GM20431 (cell line): ENCODE measurements around the gene GATB.

ENCODE experiments used
- in situ Hi-C: fragments of 300-500 bp; cut with MseI, MboI; formaldehyde crosslinking; loops from one replicate; pipeline ENCODE4 v1.15.0; 2020; ENCODE audit warnings: low sequenced_read_pairs; ENCODE audit not compliant: unreplicated experiment

Gene GATB

DNA sequence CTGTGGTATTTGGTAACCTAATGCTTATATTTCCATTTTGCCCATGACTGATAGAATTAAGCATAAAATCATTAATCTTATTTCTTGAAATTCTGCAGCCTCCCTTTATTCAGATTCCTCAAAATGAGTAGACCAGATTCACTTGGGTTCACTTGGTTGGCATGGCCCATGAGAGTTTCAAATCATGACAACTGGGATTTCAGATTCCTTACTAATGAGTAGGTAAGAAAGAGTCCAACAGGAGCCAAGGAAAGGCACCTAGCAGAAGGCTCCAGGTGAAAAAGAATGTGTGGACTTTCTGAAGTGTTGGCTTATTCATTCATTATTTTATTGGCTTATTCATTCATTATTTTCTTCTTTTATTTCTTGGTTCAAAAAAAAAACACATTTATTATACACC lies 27.2 kb upstream of the GATB start:
- in situ Hi-C loops, result no loop called here

DNA sequence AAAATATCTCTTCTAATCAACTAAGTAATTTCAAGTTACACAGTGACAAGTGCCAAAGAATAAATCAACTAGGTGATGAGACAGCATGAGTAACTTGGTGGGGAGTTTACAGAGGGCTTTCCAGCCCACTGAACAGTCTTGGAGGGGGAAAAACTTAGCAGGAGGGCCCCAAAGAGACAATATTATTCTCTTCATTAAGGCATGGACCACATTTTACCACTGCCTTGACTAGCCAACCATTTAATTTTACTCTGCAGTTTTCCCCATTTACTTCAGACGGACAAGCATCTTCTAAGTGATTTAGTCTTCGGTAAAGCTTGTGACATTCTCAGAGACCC lies 25.3 kb upstream of the GATB start:
- in situ Hi-C loops, result no loop called here

DNA sequence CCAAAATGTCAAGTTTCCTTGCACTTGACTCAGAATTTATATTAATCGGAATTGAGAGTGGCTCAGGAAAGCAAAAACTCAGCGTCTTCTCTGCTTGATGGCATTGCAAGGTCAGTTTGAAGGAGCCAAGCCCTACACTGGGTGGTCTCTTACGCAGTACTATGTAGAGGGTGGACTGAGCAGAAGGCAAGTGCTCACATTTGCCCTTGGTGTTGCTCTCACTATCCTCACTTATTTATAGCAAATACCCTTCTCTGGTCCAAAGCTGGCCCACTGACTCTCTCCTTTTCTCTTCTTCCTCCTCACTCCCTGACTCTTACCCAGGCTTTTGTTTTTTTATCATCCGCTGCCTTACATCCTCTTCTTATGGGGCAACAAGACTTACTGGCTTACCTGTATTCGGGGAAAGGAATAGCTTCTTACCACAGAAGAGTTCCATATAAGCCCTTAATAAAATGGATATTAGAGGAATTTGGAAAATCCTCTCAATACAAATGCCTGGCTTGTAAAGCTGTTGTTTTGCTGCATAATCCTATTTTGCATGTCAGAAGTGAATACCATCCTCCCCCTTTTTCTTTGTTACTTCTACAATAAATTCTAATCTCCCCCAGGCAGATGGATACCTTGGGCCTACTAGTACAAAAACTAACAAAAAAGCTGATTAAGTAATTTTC lies 24.8 kb upstream of the GATB start:
- in situ Hi-C loops, result no loop called here

DNA sequence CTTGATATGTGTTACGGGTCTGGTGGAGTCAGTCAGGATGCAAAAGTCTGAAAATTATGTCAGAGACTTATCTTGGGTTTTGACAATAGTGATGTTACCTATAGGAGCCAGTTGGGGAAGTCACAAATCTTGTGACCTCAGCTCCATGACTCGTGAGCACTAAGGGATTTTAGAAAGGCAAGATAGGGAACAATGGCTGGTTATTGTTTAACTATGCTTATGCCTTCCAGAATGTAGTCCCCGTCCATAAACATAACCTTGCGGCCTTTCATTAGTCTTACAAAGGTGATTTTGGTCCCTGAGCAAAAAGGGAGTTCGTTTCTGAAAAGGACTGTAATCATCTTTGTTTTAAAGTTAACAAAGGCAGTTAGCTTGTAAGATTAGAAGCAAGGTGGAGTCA lies 23.9 kb upstream of the GATB start:
- in situ Hi-C loops, result no loop called here

DNA sequence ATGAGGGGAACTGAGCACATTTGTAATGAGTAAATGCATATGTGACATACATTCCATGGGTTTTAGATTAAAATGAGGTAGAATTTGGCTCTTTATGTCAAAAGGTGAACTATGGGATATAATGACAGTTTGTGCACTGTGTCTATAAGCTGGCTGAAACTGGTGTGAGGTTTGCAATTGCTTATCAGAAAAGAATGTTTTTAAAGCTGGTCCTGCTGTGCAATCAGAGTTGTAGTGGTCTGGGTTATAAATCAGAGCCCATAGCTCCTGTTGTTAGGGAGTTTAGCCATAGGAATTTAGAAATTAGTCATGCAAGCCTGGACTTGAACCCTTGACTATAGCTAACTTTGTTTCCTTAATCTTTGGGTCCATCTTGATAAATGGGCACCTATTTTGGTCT lies 23.1 kb upstream of the GATB start:
- in situ Hi-C loops, result no loop called here

DNA sequence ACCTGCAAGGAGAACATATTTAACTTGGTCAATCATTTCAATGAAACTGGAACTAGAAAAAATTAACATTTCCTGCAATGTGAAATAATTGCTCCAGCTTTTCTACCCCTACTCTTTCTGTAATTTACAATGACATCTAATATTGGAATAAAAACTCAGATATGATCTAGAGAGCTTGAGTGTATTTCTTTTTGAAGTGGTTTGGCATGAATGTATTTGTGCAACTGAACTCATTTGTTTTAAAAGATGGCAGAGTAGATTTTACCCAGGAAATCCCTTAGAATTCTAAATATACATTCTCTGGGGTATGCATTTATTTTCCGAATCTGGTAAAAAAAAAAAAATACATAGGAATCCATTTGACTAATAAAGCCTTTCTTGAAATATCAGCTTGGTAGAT lies 21.5 kb upstream of the GATB start:
- in situ Hi-C loops, result no loop called here

DNA sequence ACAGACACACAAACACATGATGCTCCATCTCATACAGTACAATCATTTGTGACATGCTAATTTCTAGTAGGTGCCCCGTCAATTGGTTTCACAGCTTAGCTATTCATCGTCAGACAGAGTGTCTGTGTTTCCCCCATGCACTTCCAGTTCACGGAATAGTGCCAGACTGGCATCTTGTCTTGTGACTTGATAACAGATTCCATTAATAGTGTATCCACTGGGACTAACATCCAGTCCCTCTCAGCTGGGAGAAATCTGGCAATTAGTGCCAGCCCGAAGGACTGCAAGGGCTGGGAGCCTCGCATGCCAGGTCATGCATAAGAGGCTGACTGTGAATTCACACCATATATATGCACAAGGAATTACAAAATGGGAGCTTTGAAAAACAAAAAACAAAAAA lies 20.2 kb upstream of the GATB start:
- in situ Hi-C loops, result no loop called here

DNA sequence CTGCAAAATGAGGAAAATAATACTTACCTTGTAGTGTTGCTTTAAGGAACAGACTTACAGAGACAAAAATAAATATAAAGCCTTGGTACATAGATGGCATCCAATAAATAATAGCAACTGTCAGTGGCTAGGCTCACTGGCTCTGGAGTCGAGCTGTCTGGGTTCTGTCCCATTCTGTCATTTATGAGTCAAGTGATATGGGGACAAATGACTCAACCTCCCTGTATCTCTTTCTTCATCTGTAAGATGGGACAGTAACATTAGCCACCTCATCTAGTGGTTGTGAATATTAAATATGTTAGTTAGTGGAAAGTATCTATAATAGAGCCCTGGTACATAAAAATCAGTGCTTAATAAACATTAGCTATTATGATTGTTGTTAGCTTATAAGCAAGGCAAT lies 16.7 kb upstream of the GATB start:
- in situ Hi-C loops, result no loop called here

DNA sequence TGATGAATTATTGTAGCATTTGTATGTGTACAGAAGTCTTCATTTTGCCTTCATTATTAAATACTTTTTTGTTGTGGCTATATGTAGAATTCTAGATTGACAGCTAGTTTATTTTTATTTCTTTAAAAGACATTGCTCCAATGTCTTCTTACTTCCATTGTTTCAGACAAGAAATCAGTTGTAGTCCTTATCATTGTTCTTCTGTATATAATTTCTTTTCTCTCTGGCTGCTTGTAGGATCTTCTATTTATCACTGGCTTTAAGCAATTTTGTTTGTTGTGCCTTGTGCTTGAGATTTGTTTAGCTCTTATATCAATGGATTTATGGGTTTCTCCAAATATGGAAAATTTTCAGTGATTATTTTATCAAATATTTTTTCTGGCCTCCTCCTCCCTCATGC lies 13.5 kb upstream of the GATB start:
- in situ Hi-C loops, result no loop called here

DNA sequence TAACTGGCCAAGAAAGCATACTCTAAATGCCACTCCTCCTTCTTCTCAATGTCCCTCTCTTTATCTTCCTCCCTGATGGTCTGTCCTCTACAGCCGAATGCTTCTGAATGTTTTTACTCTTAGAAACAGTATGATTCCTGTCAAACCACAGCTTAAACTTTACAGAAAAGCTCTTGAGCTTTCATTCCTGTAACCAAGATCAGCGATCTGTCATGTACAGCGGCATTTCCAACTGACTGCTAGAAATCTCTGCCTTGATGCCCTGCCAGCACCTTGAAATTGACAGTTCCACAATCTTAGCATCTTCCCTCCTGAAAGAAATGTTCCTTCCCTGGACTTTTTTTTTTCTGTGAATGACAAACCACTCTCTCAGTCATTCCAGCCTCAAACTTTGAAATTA lies 11.5 kb upstream of the GATB start:
- in situ Hi-C loops, result no loop called here

DNA sequence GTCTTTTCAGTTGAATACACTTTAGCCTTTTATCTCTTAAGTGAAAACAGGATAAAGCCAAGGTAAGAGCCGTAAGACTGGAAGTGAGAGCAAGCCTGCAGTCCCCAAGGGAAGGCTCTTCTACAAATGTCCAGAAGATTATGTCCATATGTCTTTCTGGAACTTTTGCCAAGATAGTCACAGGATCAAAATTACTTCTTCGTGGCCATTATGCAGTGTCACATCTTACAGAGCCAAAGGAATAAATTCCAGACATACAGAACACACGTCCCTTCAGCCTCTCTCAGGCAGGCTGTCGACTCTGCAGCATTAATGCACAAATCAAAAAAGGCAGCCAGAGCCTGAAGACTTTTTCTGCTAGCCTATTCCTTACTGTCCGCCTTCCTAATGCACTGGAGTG lies 10.9 kb upstream of the GATB start:
- in situ Hi-C loops, result no loop called here

DNA sequence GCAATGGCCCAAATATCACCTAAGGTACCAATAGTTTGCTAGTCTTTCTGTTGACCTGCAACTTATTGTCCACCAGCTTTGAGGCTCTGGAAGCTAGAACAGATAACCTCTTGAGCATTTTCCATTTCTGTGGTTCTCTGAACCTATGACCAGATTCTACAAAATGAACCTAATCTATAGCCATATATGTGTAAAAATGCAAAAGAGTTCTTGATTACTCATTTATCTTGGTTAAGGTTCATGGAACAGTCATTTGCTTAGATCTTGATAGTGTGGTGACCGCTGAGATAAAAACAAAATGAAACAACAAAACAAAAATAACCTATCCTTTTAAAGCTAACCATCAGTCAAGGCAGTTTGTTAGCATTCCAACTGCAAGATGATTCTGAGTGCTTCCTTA lies 9.3 kb upstream of the GATB start:
- in situ Hi-C loops, result no loop called here

DNA sequence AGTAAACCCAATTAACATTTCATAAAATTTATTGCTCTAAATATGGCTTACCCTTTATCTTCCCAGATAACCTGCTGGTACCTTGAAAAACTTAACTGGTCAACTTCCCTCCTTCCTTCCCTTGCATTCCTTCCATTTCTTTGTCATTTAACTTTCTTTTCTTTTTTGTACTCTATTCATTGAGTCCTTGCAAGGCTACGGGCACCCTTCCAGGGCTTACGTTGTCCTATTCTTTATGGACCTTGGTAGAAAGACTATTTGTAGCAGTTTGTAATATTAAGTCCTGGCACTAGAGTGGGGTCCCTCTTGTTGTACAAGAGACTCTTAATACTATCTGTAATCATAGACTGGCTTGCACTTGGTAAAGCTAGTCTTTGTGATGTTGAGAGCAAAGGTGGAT lies 8.0 kb upstream of the GATB start:
- in situ Hi-C loops, result no loop called here

DNA sequence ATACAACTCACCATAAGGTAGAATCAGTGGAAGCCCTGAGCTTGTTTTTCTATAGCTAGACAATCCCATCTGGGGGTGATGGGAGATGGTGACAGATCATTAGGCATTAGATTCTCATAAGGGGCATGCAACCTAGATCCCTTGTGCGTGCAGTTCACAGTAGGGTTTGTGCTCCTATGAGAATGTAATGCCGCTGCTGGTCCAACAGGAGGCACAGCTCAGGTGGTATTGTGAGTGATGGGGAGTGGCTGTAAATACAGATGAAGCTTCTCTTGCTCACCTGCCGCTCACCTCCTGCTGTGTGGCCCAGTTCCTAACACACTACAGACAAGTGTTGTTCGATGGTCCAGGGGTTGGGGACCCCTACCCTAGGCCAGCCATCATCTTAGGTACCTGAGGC lies 5.9 kb upstream of the GATB start:
- in situ Hi-C loops, result no loop called here

DNA sequence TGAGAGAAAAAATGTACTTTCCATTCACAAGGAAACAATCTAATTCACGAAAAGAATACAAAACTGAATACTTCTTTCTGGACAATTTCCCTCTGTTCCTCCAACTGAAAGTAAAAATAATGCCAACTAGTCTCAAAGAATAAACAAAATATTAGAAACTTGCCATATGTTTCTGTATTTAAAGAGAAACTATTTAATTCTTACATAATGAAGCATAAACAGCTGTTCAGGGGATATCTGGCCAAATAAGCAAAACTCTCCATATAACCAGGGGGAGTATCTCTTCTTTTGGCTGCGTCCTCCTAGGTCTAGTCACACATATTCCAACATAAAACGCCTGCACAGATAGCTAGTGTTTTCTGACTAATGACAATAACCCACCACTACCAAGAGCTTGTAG lies 805 bp downstream of the GATB start:
- in situ Hi-C loops, result no loop called here

DNA sequence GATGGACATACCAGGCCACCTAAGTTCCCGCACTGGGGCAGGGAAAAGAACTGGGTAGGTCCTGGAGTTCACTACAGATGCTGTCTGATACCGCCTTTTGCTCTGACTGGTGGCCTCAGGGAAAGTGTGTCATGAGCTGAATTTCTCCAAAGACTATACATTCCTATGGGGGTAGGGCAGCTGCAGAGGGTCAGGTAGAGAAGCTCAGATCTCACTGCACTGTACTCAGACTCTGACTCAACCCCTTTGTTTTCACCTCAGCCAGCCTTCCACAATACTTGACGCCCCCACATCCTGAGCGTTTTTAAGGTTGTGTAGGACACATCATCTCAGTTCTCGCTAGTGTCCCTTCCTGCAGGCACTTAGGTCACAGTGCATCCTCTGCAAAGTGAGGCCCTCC lies 7.8 kb downstream of the GATB start:
- in situ Hi-C loops, result no loop called here

DNA sequence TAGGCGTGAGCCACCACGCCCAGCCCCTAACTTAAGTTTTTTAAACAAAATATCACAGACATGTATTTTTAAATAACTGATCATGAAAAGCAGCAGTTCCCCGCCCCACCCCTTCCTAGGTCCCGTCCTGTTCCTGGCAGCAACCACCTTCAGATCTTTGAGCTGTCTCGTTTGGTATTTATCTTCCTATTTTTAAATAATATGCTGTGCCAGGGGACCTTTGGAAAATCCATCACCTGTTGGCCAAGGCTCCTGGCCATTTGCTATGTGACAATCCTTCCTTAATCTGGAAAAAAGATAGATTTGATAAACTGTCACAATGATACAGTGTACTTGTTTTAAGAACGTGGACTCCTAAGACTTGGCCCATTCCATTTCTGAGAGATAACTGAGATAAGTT lies 10.7 kb downstream of the GATB start:
- in situ Hi-C loops, result no loop called here

DNA sequence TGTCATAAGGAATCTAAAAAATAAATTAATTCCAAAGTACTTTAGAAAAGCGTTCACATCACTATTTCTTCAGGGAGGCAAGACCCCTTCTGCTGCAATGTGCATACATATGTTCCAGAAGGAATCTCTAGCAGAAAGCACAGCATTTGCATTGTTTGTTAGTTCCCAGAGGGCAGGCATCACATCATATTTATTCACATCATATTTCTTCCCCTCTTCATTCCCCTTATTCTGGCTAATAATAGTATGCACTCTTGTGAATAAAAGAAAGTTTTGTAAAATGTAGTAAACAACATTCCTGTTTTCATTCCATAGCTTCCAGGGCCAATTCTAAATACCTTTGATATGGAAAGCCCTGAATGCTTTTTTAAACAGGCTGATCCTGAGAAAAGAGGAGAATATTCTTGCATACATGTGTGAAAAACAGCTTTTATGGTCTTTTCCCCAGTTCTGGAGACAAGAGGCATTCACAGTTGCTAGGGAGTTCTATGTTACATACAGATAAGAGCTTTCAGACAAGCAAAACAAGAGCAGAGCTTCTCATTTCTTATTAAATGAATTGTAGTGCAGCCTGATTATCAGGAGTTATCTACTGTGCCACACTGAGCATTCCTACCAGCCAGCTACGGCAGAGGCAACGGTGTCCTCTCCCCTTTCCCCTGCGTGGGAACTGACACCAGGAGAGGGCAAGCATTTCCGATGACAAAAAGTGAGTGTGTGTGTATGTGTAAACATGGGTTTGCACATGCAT lies 15.2 kb downstream of the GATB start:
- in situ Hi-C loops, result no loop called here

DNA sequence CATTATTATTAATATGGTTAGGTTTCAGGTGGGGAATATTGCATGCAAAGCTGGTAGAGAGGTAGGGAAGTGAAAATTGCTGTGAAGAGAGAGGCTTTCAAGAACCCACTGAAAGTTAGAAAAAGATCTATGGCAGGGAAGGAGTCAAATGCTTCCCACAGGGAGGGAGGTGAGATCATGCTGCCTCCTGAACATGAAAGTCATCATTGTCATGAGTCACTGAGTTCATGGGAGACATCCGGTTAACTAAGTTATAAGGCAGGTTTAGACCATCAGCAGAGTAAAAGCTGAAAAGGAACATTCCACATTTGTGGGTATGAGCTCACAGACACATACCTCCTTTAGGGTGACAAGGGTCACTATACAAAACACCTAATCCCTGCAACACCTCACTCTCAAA lies 16.2 kb downstream of the GATB start:
- in situ Hi-C loops, result no loop called here

DNA sequence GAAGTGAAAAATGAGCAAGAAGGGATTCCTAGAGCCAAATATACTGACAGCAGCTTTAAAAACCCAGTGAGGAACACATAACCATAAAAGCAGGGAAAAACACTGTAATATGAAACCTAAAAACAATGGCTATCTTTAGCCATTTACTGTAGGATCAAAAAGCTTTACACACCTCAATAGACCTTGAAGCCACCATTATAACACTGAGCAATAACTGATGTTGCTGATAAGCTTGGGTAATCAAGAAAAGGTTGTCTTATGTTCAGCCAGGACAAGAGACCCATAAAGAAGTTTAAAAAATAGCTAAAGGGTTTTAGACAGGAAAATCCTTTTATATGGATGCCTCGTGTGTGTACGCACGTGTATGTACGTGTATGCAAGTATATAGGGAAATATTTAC lies 16.9 kb downstream of the GATB start:
- in situ Hi-C loops, result no loop called here

DNA sequence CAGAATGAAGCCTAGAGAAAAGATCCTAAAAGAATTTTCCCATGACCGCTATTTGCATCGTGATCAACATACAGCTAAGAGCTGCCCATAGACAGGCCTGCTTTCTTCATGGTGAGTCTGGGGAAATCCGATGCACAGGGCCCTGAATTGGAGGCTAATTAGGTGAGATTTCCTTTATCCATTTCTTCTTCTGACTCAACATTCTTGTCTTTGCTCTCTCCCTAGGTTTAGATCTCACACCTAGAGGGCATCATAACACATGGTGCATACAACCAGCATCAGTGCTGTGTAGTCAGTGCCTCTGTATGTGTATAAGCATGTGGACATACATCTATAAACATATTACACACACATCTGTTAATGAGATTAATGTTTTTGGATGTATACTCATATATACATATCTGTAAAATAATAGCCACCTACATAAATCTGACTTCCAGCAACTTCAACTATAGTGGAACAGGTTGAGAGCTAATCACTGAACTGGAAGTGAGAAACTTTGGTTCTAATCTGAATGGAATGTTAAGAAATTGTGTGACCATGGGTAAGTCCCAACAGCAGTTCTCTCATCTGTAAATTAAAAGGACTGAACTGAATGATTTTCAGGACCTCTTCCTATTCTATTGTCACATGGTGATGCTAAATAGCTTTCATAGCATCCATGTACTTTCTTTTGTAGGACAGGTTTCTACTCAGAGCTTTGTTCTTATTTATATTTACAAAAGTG lies 17.5 kb downstream of the GATB start:
- in situ Hi-C loops, result no loop called here
